GM06990 (cell line): Measurements from ENCODE around the gene FFAR3.

ENCODE experiments used
- DNase-seq: peaks from one replicate; pipeline ENCODE4 v3.0.0-alpha.2; 2011; ENCODE audit not compliant: insufficient read length; ENCODE audit errors: extremely low read depth
- H3K27me3 ChIP-seq: replicated peaks from 2 replicates; pipeline ENCODE4 v1.6.0; 2011; ENCODE audit warnings: low read length; ENCODE audit not compliant: control insufficient read depth, insufficient read depth
- H3K36me3 ChIP-seq: 2 replicates; pipeline ENCODE4 v1.5.1; 2011; ENCODE audit warnings: low read length; ENCODE audit not compliant: control insufficient read depth, insufficient read depth
- H3K4me3 ChIP-seq: replicated peaks from 2 replicates; pipeline ENCODE4 v1.5.1; 2011; ENCODE audit warnings: low read depth, mild to moderate bottlenecking, control low read depth, low read length
- TF ChIP-seq, protein P1 (sequence below): IDR thresholded peaks from 2 replicates; pipeline ENCODE4 v1.5.1; 2011; ENCODE audit warnings: low read length, control low read depth, mild to moderate bottlenecking, inconsistent platforms; ENCODE audit not compliant: insufficient read depth, poor library complexity, severe bottlenecking

FFAR3 gene

GRCh38 chr19:35381926-35382325, 23.7 kb downstream of the FFAR3 start:
- TF ChIP-seq, protein P1, sequence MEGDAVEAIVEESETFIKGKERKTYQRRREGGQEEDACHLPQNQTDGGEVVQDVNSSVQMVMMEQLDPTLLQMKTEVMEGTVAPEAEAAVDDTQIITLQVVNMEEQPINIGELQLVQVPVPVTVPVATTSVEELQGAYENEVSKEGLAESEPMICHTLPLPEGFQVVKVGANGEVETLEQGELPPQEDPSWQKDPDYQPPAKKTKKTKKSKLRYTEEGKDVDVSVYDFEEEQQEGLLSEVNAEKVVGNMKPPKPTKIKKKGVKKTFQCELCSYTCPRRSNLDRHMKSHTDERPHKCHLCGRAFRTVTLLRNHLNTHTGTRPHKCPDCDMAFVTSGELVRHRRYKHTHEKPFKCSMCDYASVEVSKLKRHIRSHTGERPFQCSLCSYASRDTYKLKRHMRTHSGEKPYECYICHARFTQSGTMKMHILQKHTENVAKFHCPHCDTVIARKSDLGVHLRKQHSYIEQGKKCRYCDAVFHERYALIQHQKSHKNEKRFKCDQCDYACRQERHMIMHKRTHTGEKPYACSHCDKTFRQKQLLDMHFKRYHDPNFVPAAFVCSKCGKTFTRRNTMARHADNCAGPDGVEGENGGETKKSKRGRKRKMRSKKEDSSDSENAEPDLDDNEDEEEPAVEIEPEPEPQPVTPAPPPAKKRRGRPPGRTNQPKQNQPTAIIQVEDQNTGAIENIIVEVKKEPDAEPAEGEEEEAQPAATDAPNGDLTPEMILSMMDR = no peak
- Histone ChIP-seq H3K27me3 (no peaks in the 10 kb centered on the region), H3K4me3 (no peak overlapping the region), H3K36me3 (no peaks in the 10 kb centered on the region)
- DNase-seq = no peak

DNA sequence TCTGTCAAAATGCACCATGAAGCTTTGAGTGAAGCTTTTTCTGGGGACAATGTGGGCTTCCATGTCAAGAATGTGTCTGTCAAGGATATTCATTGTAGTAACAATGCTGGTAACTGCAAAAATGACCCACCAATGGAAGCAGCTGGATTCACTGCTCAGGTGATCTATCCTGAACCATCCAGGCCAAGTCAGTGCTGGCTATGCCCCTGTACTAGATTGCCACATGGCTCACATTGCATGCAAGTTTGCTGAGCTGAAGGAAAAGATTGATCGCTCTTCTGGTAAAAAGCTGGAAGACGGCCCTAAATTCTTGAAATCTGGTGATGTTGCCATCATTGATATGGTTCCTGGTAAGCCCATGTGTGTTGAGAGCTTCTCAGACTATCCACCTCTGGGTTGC, 25.3 kb downstream of the FFAR3 start:
- TF ChIP-seq, protein P1 = no peak

DNA sequence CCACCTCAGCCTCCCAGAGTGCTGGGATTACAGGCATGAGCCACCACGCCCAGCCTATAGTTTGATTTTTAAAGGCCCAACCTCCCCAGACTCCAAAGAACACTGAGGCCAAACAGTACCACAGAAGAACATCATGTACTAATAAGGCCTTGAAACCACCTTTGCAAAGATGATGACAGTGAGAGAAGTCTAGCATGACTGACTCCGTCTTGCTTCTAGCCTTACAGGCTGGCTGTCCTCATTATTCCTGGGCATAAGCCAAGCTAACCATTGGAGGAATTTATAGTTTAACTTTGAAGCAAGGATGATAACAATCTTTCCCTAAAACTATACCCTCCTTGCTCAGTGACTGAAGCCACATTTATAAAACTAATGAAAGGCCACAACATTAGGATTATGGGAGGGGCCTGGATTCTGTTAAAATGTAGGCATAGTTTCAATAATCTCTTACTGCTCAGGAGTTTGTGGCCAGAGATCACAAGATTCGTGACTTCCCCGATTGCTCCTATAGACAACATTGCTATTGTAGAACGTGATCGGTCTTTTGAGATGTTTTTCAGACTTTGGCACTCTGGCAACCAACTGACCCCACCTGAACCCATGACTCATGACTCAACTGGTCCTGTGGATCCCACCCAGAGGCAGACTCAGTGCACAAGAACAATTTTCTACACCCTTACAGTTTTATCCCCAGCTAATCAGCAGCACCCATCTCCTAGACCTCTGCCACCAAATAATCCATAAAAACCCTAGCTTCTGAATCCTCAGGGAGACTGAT, 30.2 kb downstream of the FFAR3 start:
- TF ChIP-seq, protein P1 = no peak
- H3K27me3 ChIP-seq = no peaks in the 10 kb centered on the region
- H3K4me3 ChIP-seq = no peak overlapping the region
- H3K36me3 ChIP-seq = no peaks in the 10 kb centered on the region
- DNase-seq = no peak

More for the DNA sequence above, 25.3 kb downstream of the FFAR3 start:
- Histone ChIP-seq H3K4me3 (no peak overlapping the region), H3K36me3 (no peaks in the 10 kb centered on the region), H3K27me3 (no peaks in the 10 kb centered on the region)
- no peak for DNase-seq

- TF ChIP-seq, protein P1 = no peak
- Histone ChIP-seq H3K27me3 (no peaks in the 10 kb centered on the region), H3K36me3 (no peaks in the 10 kb centered on the region), H3K4me3 (no peak overlapping the region)
- no peak for DNase-seq
These were observed 31.1 kb downstream of the FFAR3 start for GRCh38 chr19:35389192-35389861.

- DNase-seq = no peak
- TF ChIP-seq, protein P1 = no peak
- Histone ChIP-seq H3K36me3 (no peaks in the 10 kb centered on the region), H3K4me3 (no peak overlapping the region), H3K27me3 (no peaks in the 10 kb centered on the region)
These were observed 34.8 kb downstream of the FFAR3 start for GRCh38 chr19:35392742-35393715.
